ENCODE results near the gene DNMT3L. TPM values are rescaled to one million over a fixed set of nuclear protein-coding genes. Genes with fewer than 3 reads are reported as not detected.

DNMT3L gene
- total and polyA plus RNA-seq, 2 donors (not counting 1 experiment from before 2014, with no cell fraction given), result not detected

- H4K20me1 ChIP-seq (ENCODE audit: control insufficient read depth, insufficient read depth, low read length, poor library complexity, severe bottlenecking), result no peaks in the 10 kb centered on the region
- H2AFZ ChIP-seq (ENCODE audit: insufficient read depth, low read depth, low read length, poor library complexity, severe bottlenecking), result no peak overlapping the region
- no peak for TF ChIP-seq EZH2 (IDR thresholded peaks at IDR 0.05; ENCODE audit: borderline replicate concordance, insufficient read depth, low read depth, low read length, poor library complexity, severe bottlenecking)
- TF ChIP-seq, protein P1, sequence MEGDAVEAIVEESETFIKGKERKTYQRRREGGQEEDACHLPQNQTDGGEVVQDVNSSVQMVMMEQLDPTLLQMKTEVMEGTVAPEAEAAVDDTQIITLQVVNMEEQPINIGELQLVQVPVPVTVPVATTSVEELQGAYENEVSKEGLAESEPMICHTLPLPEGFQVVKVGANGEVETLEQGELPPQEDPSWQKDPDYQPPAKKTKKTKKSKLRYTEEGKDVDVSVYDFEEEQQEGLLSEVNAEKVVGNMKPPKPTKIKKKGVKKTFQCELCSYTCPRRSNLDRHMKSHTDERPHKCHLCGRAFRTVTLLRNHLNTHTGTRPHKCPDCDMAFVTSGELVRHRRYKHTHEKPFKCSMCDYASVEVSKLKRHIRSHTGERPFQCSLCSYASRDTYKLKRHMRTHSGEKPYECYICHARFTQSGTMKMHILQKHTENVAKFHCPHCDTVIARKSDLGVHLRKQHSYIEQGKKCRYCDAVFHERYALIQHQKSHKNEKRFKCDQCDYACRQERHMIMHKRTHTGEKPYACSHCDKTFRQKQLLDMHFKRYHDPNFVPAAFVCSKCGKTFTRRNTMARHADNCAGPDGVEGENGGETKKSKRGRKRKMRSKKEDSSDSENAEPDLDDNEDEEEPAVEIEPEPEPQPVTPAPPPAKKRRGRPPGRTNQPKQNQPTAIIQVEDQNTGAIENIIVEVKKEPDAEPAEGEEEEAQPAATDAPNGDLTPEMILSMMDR (IDR thresholded peaks at IDR 0.05), result no peak
- H3K4me1 Mint-ChIP-seq, result peaks cover 3% of the 10 kb centered on the region
- intact Hi-C loops (cut with micrococcal nuclease), result no loop called here
- H3K36me3 ChIP-seq (replicated peaks in 1 of 2; ENCODE audit: control extremely low read depth in 1 of 2, control insufficient read depth in 1 of 2, extremely low read depth in 1 of 2, insufficient read depth in 2 of 2, low read length in 1 of 2), result no peaks in the 10 kb centered on the region
- H3K79me2 ChIP-seq (ENCODE audit: control insufficient read depth, insufficient read depth, low read length), result no peaks in the 10 kb centered on the region
- no peak overlapping the region for H3K4me3 Mint-ChIP-seq
- H3K9me3 Mint-ChIP-seq (ENCODE audit: insufficient read depth), result no peaks in the 10 kb centered on the region
- H3K4me3 ChIP-seq (ENCODE audit: control extremely low read depth in 1 of 5, extremely low read depth in 1 of 5, insufficient read depth in 1 of 5, low read depth in 2 of 5, low read length in 4 of 5), result no peak overlapping the region
- DNase-seq, result no peak
- peaks cover 0 to 7% (median 0%) of the 10 kb centered on the region in 4 experiments for H3K27me3 ChIP-seq (replicated peaks in 1 of 4; ENCODE audit: control extremely low read depth in 1 of 4, control insufficient read depth in 3 of 4, insufficient read depth in 4 of 4, low read length in 3 of 4)
- no peak overlapping the region for H3K27ac ChIP-seq (ENCODE audit: low read length in 2 of 2)
- no peaks in the 10 kb centered on the region for H3K9me3 ChIP-seq (ENCODE audit: control extremely low read depth in 1 of 3, control insufficient read depth in 2 of 3, insufficient read depth in 1 of 3, low read length in 2 of 3)
- ChIA-PET POLR2A (interaction anchor here (0.7 kb wide), 1 partner anchor 109 kb away, joined by 3 read pairs; no protein-coding TSS in a partner anchor), CTCF (interaction anchor here (0.6 to 1.1 kb wide), 2 partner anchors 50 to 774 kb away, joined by 3 read pairs; no protein-coding TSS in a partner anchor)
- 93% methylated on average over 10 of the region's 11 CpGs for WGBS (ENCODE audit: insufficient coverage)
- H3K4me1 ChIP-seq (ENCODE audit: control insufficient read depth in 2 of 2, insufficient read depth in 2 of 2, low read length in 2 of 2), result peaks cover 0 to 6% of the 10 kb centered on the region in 2 donors
- no peak for ATAC-seq (ENCODE audit: low read depth)
- H3K4me2 ChIP-seq (replicated peaks; ENCODE audit: low read depth, low read length, poor library complexity, severe bottlenecking), result no peak overlapping the region
- no peak overlapping the region for H3K9ac ChIP-seq (ENCODE audit: low read length)
- H3K27me3 Mint-ChIP-seq, result peaks cover 2% of the 10 kb centered on the region
- H3K27ac Mint-ChIP-seq, result no peak overlapping the region
Observed at GRCh38 chr21:44255511-44255981, 6.2 kb downstream of the DNMT3L start.

- Histone ChIP-seq H3K4me3 (ENCODE audit: control extremely low read depth in 1 of 5, extremely low read depth in 1 of 5, insufficient read depth in 1 of 5, low read depth in 2 of 5, low read length in 4 of 5) (no peak overlapping the region), H3K4me2 (replicated peaks; ENCODE audit: low read depth, low read length, poor library complexity, severe bottlenecking) (no peak overlapping the region), H3K9ac (ENCODE audit: low read length) (no peak overlapping the region), H3K27me3 (replicated peaks in 1 of 4; ENCODE audit: control extremely low read depth in 1 of 4, control insufficient read depth in 3 of 4, insufficient read depth in 4 of 4, low read length in 3 of 4) (peaks cover 0 to 7% (median 0%) of the 10 kb centered on the region in 4 experiments), H3K79me2 (ENCODE audit: control insufficient read depth, insufficient read depth, low read length) (no peaks in the 10 kb centered on the region), H3K4me1 (ENCODE audit: control insufficient read depth in 2 of 2, insufficient read depth in 2 of 2, low read length in 2 of 2) (peaks cover 0 to 6% of the 10 kb centered on the region in 2 donors), H3K27ac (ENCODE audit: low read length in 2 of 2) (no peak overlapping the region), H2AFZ (ENCODE audit: insufficient read depth, low read depth, low read length, poor library complexity, severe bottlenecking) (no peak overlapping the region), H4K20me1 (ENCODE audit: control insufficient read depth, insufficient read depth, low read length, poor library complexity, severe bottlenecking) (no peaks in the 10 kb centered on the region), H3K36me3 (replicated peaks in 1 of 2; ENCODE audit: control extremely low read depth in 1 of 2, control insufficient read depth in 1 of 2, extremely low read depth in 1 of 2, insufficient read depth in 2 of 2, low read length in 1 of 2) (no peaks in the 10 kb centered on the region), H3K9me3 (ENCODE audit: control extremely low read depth in 1 of 3, control insufficient read depth in 2 of 3, insufficient read depth in 1 of 3, low read length in 2 of 3) (no peaks in the 10 kb centered on the region)
- CTCF ChIA-PET, result no interaction called here
- ATAC-seq (ENCODE audit: low read depth) (no peak), DNase-seq (no peak)
- POLR2A ChIA-PET, result interaction anchor here (0.7 kb wide), 1 partner anchor 21 kb away, joined by 3 read pairs; no protein-coding TSS in a partner anchor
- intact Hi-C loops (cut with micrococcal nuclease), result no loop called here
- Mint-ChIP-seq H3K4me3 (no peak overlapping the region), H3K27me3 (peaks cover 2% of the 10 kb centered on the region), H3K4me1 (peaks cover 3% of the 10 kb centered on the region), H3K27ac (no peak overlapping the region), H3K9me3 (ENCODE audit: insufficient read depth) (no peaks in the 10 kb centered on the region)
- no peak for TF ChIP-seq EZH2 (IDR thresholded peaks at IDR 0.05; ENCODE audit: borderline replicate concordance, insufficient read depth, low read depth, low read length, poor library complexity, severe bottlenecking)
- TF ChIP-seq, protein P1 (IDR thresholded peaks at IDR 0.05), result no peak
- 52% methylated on average over 27 of the region's 29 CpGs for WGBS (ENCODE audit: insufficient coverage)
Observed at GRCh38 chr21:44253832-44254710, 7.6 kb downstream of the DNMT3L start.

Measured in B cell (primary cell).